Transverse colon (tissue), 4 donors: ENCODE data around the gene CMBL. TPM values are rescaled to one million over a fixed set of nuclear protein-coding genes. Genes with fewer than 3 reads are reported as not detected.

ENCODE experiments used
- DNase-seq: peaks from one replicate; pipeline ENCODE4 v3.0.0-alpha.2; 2019
- H3K27ac ChIP-seq, 4 donors: fragments of 200-600 bp; sonication (generic); 2 replicates each; pipeline ENCODE4 v1.5.1; 2016 to 2018; ENCODE audit warnings: inconsistent platforms in 4 of 4
- H3K27me3 ChIP-seq: fragments of 200-600 bp; sonication (generic); 2 replicates; pipeline ENCODE4 v1.5.1; 2017; ENCODE audit warnings: inconsistent platforms
- H3K36me3 ChIP-seq, 4 donors: fragments of 200-600 bp; sonication (generic); 2 replicates each; pipeline ENCODE4 v1.5.1; 2017 to 2019; ENCODE audit warnings: inconsistent platforms in 4 of 4
- H3K4me1 ChIP-seq, 4 donors: fragments of 200-600 bp; sonication (generic); 2 replicates each; pipeline ENCODE4 v1.5.1; 2017 to 2020; ENCODE audit warnings: inconsistent platforms in 4 of 4
- H3K4me3 ChIP-seq, 4 donors: fragments of 200-600 bp; sonication (generic); 1 replicate in 1 of 4; 2 replicates in 3 of 4; pipeline versions ENCODE4 v1.5.1 to v1.6.1; 2017 to 2019; ENCODE audit warnings: inconsistent platforms in 4 of 4
- H3K9me3 ChIP-seq, 2 donors: fragments of 200-600 bp; sonication (generic); 2 replicates each; pipeline ENCODE4 v1.5.1; 2017 to 2019; ENCODE audit warnings: inconsistent platforms in 2 of 2
- EP300 ChIP-seq: sonication (generic); formaldehyde crosslinking; IDR thresholded peaks from one replicate; pipeline ENCODE4 v1.6.1; 2017; ENCODE audit warnings: antibody characterized with exemption, low read depth
- POLR2A ChIP-seq: fragments of 450-650 bp; IDR thresholded peaks from one replicate; pipeline ENCODE4 v1.6.1; 2016; ENCODE audit warnings: antibody characterized with exemption, mild to moderate bottlenecking, moderate library complexity
- POLR2AphosphoS5 ChIP-seq, 3 donors: sonication (generic); formaldehyde crosslinking; IDR thresholded peaks; one replicate each; pipeline ENCODE4 v1.6.1; 2016; ENCODE audit warnings: antibody characterized with exemption in 3 of 3
- WGBS, 2 donors: methylation state at CpG; one replicate each; pipeline ENCODE4 v1.1.5; 2018; ENCODE audit warnings: low coverage in 1 of 2; 5-methylcytosine and 5-hydroxymethylcytosine counted together
- in situ Hi-C, 4 donors: fragments of 200-750 bp; cut with MboI; loops; one replicate each; pipeline versions ENCODE4 v1.15.0 to v1.15.1; 2017; ENCODE audit warnings: low sequenced_read_pairs in 3 of 4, low pct_ligation_motif_present in 1 of 4, low pct_unique_long_range_greater_than_20kb in 1 of 4
- intact Hi-C: fragments of 100-400 bp; cut with DNase I; formaldehyde crosslinking; loops from one replicate; pipeline ENCODE4 v1.15.1; 2023; ENCODE audit warnings: low total_unique reads
- small RNA-seq, 4 donors: library from RNA; depleted of rRNA; stranded (forward); fragments of <200 nt; gene quantifications; one replicate each; pipeline ENCODE3, GENCODE V24; 2016
- total RNA-seq, 4 donors: library from RNA; depleted of rRNA; stranded (reverse); fragments of >200 nt; gene quantifications; one replicate each; pipeline ENCODE4 v1.1.0, GENCODE V29; 2016
- TF ChIP-seq, protein P1 (sequence below), 5 experiments: fragments of 200-600 bp in 3 of 5; fragments of 450-650 bp in 2 of 5; sonication (generic) in 3 of 5; IDR thresholded peaks; 1 replicate in 2 of 5; 2 replicates in 3 of 5; pipeline ENCODE4 v1.5.1; 2016 to 2017; ENCODE audit warnings: antibody characterized with exemption in 5 of 5, inconsistent platforms in 3 of 5, mild to moderate bottlenecking in 2 of 5, moderate library complexity in 1 of 5

Gene CMBL
- total RNA-seq, 4 donors from 2014 or later: 36.6 to 87.6 (median 60.9) TPM

DNA sequence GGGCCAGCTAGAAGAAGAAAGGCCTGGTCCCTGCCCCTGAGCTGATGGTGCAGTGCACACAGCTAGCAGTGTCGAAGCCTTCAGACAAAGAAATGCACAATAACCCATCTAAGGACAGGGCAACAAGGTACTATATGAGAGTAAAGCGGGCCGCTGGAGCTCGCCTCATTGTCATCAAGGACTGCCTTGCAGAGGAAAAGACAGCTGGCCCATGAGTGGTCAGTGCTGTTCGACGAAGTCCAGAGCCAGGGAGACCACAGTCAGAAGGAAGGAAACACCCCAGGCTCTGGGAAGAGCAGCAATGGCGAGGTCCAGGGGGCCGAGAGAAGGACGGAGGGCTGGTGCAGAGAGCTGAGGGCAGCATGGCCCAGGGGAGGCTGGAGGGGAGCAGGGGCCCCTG lies 75.3 kb downstream of the CMBL start:
- Histone ChIP-seq H3K27ac (no peak overlapping the region), H3K9me3 (no peaks in the 10 kb centered on the region), H3K4me1 (no peaks in the 10 kb centered on the region), H3K36me3 (peaks cover 0 to 8% (median 0%) of the 10 kb centered on the region in 4 donors), H3K27me3 (no peaks in the 10 kb centered on the region), H3K4me3 (no peak overlapping the region)
- WGBS, 2 donors: 95 to 97% methylated on average over 5 to 9 of the region's 9 CpGs
- DNase-seq: no peak
- in situ Hi-C loops: no loop called here
- intact Hi-C loops: no loop called here
- TF ChIP-seq, protein P1, sequence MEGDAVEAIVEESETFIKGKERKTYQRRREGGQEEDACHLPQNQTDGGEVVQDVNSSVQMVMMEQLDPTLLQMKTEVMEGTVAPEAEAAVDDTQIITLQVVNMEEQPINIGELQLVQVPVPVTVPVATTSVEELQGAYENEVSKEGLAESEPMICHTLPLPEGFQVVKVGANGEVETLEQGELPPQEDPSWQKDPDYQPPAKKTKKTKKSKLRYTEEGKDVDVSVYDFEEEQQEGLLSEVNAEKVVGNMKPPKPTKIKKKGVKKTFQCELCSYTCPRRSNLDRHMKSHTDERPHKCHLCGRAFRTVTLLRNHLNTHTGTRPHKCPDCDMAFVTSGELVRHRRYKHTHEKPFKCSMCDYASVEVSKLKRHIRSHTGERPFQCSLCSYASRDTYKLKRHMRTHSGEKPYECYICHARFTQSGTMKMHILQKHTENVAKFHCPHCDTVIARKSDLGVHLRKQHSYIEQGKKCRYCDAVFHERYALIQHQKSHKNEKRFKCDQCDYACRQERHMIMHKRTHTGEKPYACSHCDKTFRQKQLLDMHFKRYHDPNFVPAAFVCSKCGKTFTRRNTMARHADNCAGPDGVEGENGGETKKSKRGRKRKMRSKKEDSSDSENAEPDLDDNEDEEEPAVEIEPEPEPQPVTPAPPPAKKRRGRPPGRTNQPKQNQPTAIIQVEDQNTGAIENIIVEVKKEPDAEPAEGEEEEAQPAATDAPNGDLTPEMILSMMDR (IDR thresholded peaks at IDR 0.05): no peak
- no peak for TF ChIP-seq POLR2A
- no peak for TF ChIP-seq EP300

DNA sequence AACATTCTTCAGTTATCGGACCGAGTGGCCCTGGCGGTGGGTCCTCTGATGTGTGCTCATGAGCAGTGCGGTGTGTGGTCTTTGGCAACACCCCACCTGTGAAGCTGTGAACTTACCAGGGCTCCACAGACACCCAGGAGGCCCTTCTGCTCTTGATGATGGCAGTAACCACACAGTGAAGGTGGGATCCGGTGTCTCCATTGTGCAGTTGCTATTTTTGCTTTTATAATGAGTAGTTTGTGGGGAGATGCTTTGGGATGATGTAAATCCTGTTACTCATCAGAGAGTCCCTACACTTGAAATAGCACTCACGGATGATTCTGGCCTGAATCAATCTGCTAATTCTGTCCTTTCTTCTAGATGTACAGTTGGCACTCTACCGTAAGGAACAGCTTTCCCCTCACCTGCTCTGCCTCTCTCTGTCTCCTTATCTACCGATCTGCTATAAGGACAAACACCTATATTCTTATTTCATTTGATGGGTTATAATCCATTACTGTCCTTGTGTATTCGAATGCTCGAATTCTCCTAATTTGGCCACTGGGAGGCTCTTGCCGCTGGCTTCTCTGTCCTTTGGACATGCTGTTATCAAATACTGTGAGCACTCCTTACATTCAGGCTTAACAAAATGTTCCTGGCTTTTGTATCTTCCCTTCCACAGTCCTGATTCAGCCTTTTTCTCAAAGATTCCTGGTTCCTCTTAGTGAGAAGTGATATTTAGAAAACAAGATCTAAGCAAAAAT lies 78.2 kb downstream of the CMBL start:
- in situ Hi-C loops (no loop called here), intact Hi-C loops (no loop called here)
- Histone ChIP-seq H3K4me3 (no peak overlapping the region), H3K27ac (no peak overlapping the region), H3K9me3 (no peaks in the 10 kb centered on the region), H3K4me1 (no peaks in the 10 kb centered on the region), H3K36me3 (no peaks in the 10 kb centered on the region), H3K27me3 (no peaks in the 10 kb centered on the region)
- WGBS, 2 donors: 88 to 91% methylated on average over 5 to 11 of the region's 11 CpGs
- TF ChIP-seq POLR2AphosphoS5 (IDR thresholded peaks at IDR 0.05) (no peak), POLR2A (no peak), EP300 (no peak)
- TF ChIP-seq, protein P1 (IDR thresholded peaks at IDR 0.05): no peak
- DNase-seq: no peak

DNA sequence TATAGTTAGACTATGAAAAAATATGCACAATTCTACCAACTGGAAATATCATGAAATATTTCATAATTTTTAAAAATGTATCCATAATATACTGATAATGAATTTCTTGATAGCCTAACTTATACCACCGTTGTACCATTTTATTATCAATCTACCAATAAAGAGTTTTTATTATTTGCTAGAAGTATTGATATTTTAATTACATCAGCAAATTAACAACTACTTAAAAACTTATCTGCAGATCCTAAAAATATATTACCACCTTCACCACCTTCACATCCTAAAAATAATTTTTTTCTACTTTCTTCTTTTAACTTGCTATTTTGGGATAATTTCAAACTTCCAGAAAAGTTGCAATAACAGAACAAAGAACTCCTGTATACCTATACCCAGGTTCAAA lies 79.4 kb downstream of the CMBL start:
- no peak for DNase-seq
- H3K9me3 ChIP-seq: no peaks in the 10 kb centered on the region
- H3K27ac ChIP-seq: no peak overlapping the region
- H3K4me3 ChIP-seq: no peak overlapping the region
- H3K36me3 ChIP-seq: no peaks in the 10 kb centered on the region
- no peak for TF ChIP-seq POLR2A
- no peak for TF ChIP-seq POLR2AphosphoS5 (IDR thresholded peaks at IDR 0.05)
- no peak for TF ChIP-seq EP300
- TF ChIP-seq, protein P1 (IDR thresholded peaks at IDR 0.05): no peak
- H3K4me1 ChIP-seq: no peaks in the 10 kb centered on the region
- intact Hi-C loops: no loop called here
- 93 to 94% methylated on average over 1 of the region's 1 CpG for WGBS, 2 donors
- in situ Hi-C loops: no loop called here
- no peaks in the 10 kb centered on the region for H3K27me3 ChIP-seq

Small RNAs within 50 kb of the gene (small RNA-seq; reads per million reads assigned to genes)
- gene RF00019: 0 reads per million in 4 donors

Other genes with a start within 250 kb of the CMBL start
- gene ATPSCKMT, start 58.0 kb downstream of the CMBL start, total RNA-seq: 10 to 100 TPM in 3 of 4 donors, 1 to 10 TPM in 1; 1.1 to 29.9 (median 19.4) TPM
- 100 to 1,000 TPM in 2 of 4 donors, 10 to 100 TPM in 2; 29.1 to 129 (median 76.5) TPM for gene CCT5, start 57.6 kb downstream of the CMBL start, total RNA-seq
- gene MARCHF6, start 45.8 kb upstream of the CMBL start, total RNA-seq: 100 to 1,000 TPM in 3 of 4 donors, 10 to 100 TPM in 1; 93.5 to 177 (median 111) TPM
- gene ROPN1L, start 134.0 kb upstream of the CMBL start, total RNA-seq: 1 to 10 TPM in 1 of 4 donors, under 1 TPM in 1, not detected in 2; 0.32 to 2.6 TPM